H9 (cell line): ENCODE data around the gene SYT17. TPM values are rescaled to one million over a fixed set of nuclear protein-coding genes. Genes with fewer than 3 reads are reported as not detected.

Source experiments
- DNase-seq: peaks from one replicate; pipeline ENCODE4 v3.0.0-alpha.2; 2017
- H2AFZ ChIP-seq: one replicate; pipeline ENCODE4 v1.6.1; 2013; ENCODE audit warnings: mild to moderate bottlenecking, low read length, control low read depth, moderate library complexity
- H2AK5ac ChIP-seq: 2 replicates; pipeline ENCODE4 v1.6.1; 2013; ENCODE audit warnings: low read length, control low read depth, mixed read lengths; ENCODE audit not compliant: insufficient read length
- H2BK120ac ChIP-seq: one replicate; pipeline ENCODE4 v1.6.1; 2013; ENCODE audit warnings: low read depth, mild to moderate bottlenecking, low read length, control low read depth, inconsistent platforms; ENCODE audit not compliant: poor library complexity, severe bottlenecking
- H2BK12ac ChIP-seq: 2 replicates; pipeline ENCODE4 v1.6.1; 2013; ENCODE audit warnings: low read length, control low read depth, mixed read lengths, low read depth; ENCODE audit not compliant: insufficient read length
- H2BK15ac ChIP-seq: 2 replicates; pipeline ENCODE4 v1.6.1; 2013; ENCODE audit warnings: low read depth, low read length, control low read depth
- H2BK20ac ChIP-seq: one replicate; pipeline ENCODE4 v1.6.1; 2013; ENCODE audit warnings: low read depth, mild to moderate bottlenecking, low read length, control low read depth, inconsistent platforms; ENCODE audit not compliant: poor library complexity, severe bottlenecking
- H2BK5ac ChIP-seq: 2 replicates; pipeline ENCODE4 v1.6.1; 2013; ENCODE audit warnings: low read length, control low read depth, mixed read lengths; ENCODE audit not compliant: insufficient read length
- H3K14ac ChIP-seq: 2 replicates; pipeline ENCODE4 v1.6.1; 2013; ENCODE audit warnings: low read length, control low read depth; ENCODE audit not compliant: insufficient read depth
- H3K18ac ChIP-seq: 2 replicates; pipeline ENCODE4 v1.6.1; 2013; ENCODE audit warnings: low read depth, mild to moderate bottlenecking, mixed read lengths, low read length, control low read depth; ENCODE audit not compliant: insufficient read length
- H3K23ac ChIP-seq: 2 replicates; pipeline ENCODE4 v1.6.1; 2013; ENCODE audit warnings: low read length, control low read depth, mixed read lengths, low read depth; ENCODE audit not compliant: insufficient read length
- H3K23me2 ChIP-seq: 2 replicates; pipeline ENCODE4 v1.6.1; 2013; ENCODE audit warnings: low read depth, mild to moderate bottlenecking, mixed read lengths, low read length, control low read depth; ENCODE audit not compliant: insufficient read length, poor library complexity, severe bottlenecking
- H3K27ac ChIP-seq: 2 replicates; pipeline ENCODE4 v1.5.1; 2013; ENCODE audit warnings: low read length, control low read depth, mixed read lengths, low read depth; ENCODE audit not compliant: insufficient read length
- H3K27me3 ChIP-seq: 2 replicates; pipeline ENCODE4 v1.6.1; 2013; ENCODE audit warnings: low read length, control low read depth, inconsistent platforms; ENCODE audit not compliant: insufficient read depth
- H3K4ac ChIP-seq: 2 replicates; pipeline ENCODE4 v1.6.1; 2013; ENCODE audit warnings: low read depth, mild to moderate bottlenecking, control low read depth, inconsistent platforms, low read length, moderate library complexity
- H3K4me1 ChIP-seq: 2 replicates; pipeline ENCODE4 v1.6.1; 2013; ENCODE audit warnings: low read length, control low read depth, inconsistent platforms; ENCODE audit not compliant: insufficient read depth
- H3K4me2 ChIP-seq: 2 replicates; pipeline ENCODE4 v1.6.1; 2013; ENCODE audit warnings: low read length, control low read depth, mixed read lengths; ENCODE audit not compliant: insufficient read length, insufficient read depth
- H3K56ac ChIP-seq: 2 replicates; pipeline ENCODE4 v1.6.1; 2013; ENCODE audit warnings: low read depth, mild to moderate bottlenecking, mixed read lengths, low read length, control low read depth; ENCODE audit not compliant: insufficient read length
- H3K79me1 ChIP-seq: 2 replicates; pipeline ENCODE4 v1.6.1; 2013; ENCODE audit warnings: low read depth, mild to moderate bottlenecking, moderate library complexity, low read length, control low read depth, inconsistent platforms; ENCODE audit not compliant: insufficient read depth, poor library complexity, severe bottlenecking
- H3K79me2 ChIP-seq: 2 replicates; pipeline ENCODE4 v1.6.1; 2013; ENCODE audit warnings: low read length, control low read depth, inconsistent platforms; ENCODE audit not compliant: insufficient read depth
- H3K9ac ChIP-seq: 2 replicates; pipeline ENCODE4 v1.6.1; 2013; ENCODE audit warnings: low read length, control low read depth, mixed read lengths; ENCODE audit not compliant: insufficient read length; ENCODE audit errors: extremely low read depth
- H3K9me3 ChIP-seq: one replicate; pipeline ENCODE4 v1.6.1; 2013; ENCODE audit warnings: low read depth, low read length, inconsistent platforms; ENCODE audit not compliant: control insufficient read depth
- H3T11ph ChIP-seq: one replicate; pipeline ENCODE4 v1.6.1; 2013; ENCODE audit warnings: mild to moderate bottlenecking, low read length, control low read depth, inconsistent platforms
- H4K20me1 ChIP-seq: one replicate; pipeline ENCODE4 v1.6.1; 2013; ENCODE audit not compliant: control insufficient read depth, insufficient read length, insufficient read depth
- H4K5ac ChIP-seq: 2 replicates; pipeline ENCODE4 v1.6.1; 2013; ENCODE audit warnings: low read depth, mild to moderate bottlenecking, mixed read lengths, low read length, control low read depth; ENCODE audit not compliant: insufficient read length
- H4K8ac ChIP-seq: replicated peaks from 2 replicates; pipeline ENCODE4 v1.6.1; 2013; ENCODE audit warnings: low read length, control low read depth, mixed read lengths, low read depth; ENCODE audit not compliant: insufficient read length
- H4K91ac ChIP-seq: 2 replicates; pipeline ENCODE4 v1.6.1; 2013; ENCODE audit warnings: low read depth, mild to moderate bottlenecking, moderate library complexity, mixed read lengths, low read length, control low read depth; ENCODE audit not compliant: insufficient read length
- H3K27ac Mint-ChIP-seq, 3 experiments: 2 replicates in 2 of 3; 3 replicates in 1 of 3; pipeline ENCODE4 v1.8.0; 2020 to 2021; ENCODE audit warnings: mixed read lengths in 3 of 3, mild to moderate bottlenecking in 1 of 3, moderate library complexity in 1 of 3
- H3K27me3 Mint-ChIP-seq: 2 replicates; pipeline ENCODE4 v1.8.0; 2021; ENCODE audit warnings: low read depth, mild to moderate bottlenecking, moderate library complexity, mixed read lengths
- H3K36me3 Mint-ChIP-seq, 3 experiments: 2 replicates in 2 of 3; 3 replicates in 1 of 3; pipeline ENCODE4 v1.8.0; 2020 to 2021; ENCODE audit warnings: low read depth in 3 of 3, mixed read lengths in 3 of 3; ENCODE audit not compliant: insufficient read depth in 1 of 3
- H3K4me1 Mint-ChIP-seq, 2 experiments: 2 replicates each; pipeline ENCODE4 v1.8.0; 2020; ENCODE audit warnings: mixed read lengths in 2 of 2
- H3K4me3 Mint-ChIP-seq, 2 experiments: 2 replicates in 1 of 2; 3 replicates in 1 of 2; pipeline ENCODE4 v1.8.0; 2020 to 2021; ENCODE audit warnings: mild to moderate bottlenecking in 2 of 2, mixed read lengths in 2 of 2, moderate library complexity in 1 of 2
- H3K9me3 Mint-ChIP-seq, 2 experiments: 2 replicates in 1 of 2; 3 replicates in 1 of 2; pipeline ENCODE4 v1.8.0; 2020; ENCODE audit warnings: mild to moderate bottlenecking in 2 of 2, mixed read lengths in 2 of 2, moderate library complexity in 1 of 2
- WGBS: extraction: QIAGEN DNeasy Blood & Tissue Kit; methylation state at CpG from one replicate; pipeline ENCODE4 v1.1.7; 2013; ENCODE audit warnings: missing lambda C conversion rate, low lambda C conversion rate, mixed read lengths; ENCODE audit not compliant: insufficient read length; ENCODE audit errors: extremely low coverage; 5-methylcytosine and 5-hydroxymethylcytosine counted together
- total RNA-seq: library from RNA; stranded (reverse); gene quantifications from 2 replicates; pipeline ENCODE4 v1.2.1, GENCODE V29; 2021
- TF ChIP-seq, protein P1 (sequence below): fragments of 200-600 bp; sonication (generic); conservative IDR thresholded peaks from 3 replicates; pipeline ENCODE4 v1.8.0; 2021; ENCODE audit warnings: antibody characterized with exemption, mild to moderate bottlenecking

Gene SYT17
- total RNA-seq, 1 experiment from 2014 or later: 3.0 TPM

DNA sequence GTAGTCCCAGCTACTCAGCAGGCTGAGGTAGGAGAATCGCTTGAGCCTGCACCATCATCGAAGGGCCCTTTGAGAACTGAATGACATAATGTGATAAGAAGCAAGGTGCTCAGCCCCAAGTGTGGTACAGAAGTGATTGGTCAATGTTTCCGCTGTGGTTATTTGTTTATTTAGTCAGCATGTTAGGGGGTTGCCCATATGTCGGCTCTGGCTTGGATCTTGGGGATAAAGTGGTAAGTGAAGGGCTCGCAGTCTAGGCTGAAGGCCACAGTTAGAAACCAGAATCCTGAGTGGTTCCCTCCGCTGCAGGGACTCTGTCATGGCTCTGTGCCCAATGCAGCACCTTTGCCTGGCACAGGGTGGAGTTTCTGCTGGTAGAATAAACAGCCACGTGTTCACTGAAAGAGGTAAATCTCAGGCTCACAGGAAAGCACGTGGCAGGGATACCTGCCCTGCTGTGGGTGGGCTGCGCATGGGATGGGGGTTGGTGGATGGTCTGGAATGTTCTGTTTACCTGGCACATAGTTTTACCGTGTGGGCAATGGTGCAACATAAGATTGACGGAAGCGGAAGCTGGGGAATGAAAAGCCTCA, 35.4 kb downstream of the SYT17 start:
- Histone ChIP-seq H3K9me3 (no peaks in the 10 kb centered on the region), H3K4me2 (no peak overlapping the region), H3K27ac (no peak overlapping the region), H2AFZ (no peak overlapping the region), H3K4me1 (no peaks in the 10 kb centered on the region), H2AK5ac (no peak overlapping the region), H3K79me2 (no peaks in the 10 kb centered on the region), H3T11ph (no peak overlapping the region), H2BK120ac (no peak overlapping the region), H3K23me2 (no peaks in the 10 kb centered on the region), H2BK12ac (no peak overlapping the region), H2BK5ac (no peak overlapping the region), H3K56ac (no peak overlapping the region), H3K4ac (no peak overlapping the region), H4K8ac (no peak overlapping the region), H2BK20ac (no peak overlapping the region), H3K79me1 (no peaks in the 10 kb centered on the region), H3K27me3 (no peaks in the 10 kb centered on the region), H3K23ac (no peak overlapping the region), H2BK15ac (no peak overlapping the region), H3K9ac (no peak overlapping the region), H3K14ac (no peak overlapping the region), H3K18ac (no peak overlapping the region), H4K5ac (no peak overlapping the region), H4K20me1 (no peaks in the 10 kb centered on the region), H4K91ac (no peak overlapping the region)
- H3K27me3 Mint-ChIP-seq: no peaks in the 10 kb centered on the region; the same call in 1 of the 2 replicates
- H3K4me1 Mint-ChIP-seq: peaks cover 12 to 24% of the 10 kb centered on the region in 2 experiments
- H3K4me3 Mint-ChIP-seq: no peak overlapping the region
- TF ChIP-seq, protein P1, sequence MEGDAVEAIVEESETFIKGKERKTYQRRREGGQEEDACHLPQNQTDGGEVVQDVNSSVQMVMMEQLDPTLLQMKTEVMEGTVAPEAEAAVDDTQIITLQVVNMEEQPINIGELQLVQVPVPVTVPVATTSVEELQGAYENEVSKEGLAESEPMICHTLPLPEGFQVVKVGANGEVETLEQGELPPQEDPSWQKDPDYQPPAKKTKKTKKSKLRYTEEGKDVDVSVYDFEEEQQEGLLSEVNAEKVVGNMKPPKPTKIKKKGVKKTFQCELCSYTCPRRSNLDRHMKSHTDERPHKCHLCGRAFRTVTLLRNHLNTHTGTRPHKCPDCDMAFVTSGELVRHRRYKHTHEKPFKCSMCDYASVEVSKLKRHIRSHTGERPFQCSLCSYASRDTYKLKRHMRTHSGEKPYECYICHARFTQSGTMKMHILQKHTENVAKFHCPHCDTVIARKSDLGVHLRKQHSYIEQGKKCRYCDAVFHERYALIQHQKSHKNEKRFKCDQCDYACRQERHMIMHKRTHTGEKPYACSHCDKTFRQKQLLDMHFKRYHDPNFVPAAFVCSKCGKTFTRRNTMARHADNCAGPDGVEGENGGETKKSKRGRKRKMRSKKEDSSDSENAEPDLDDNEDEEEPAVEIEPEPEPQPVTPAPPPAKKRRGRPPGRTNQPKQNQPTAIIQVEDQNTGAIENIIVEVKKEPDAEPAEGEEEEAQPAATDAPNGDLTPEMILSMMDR: no peak
- H3K9me3 Mint-ChIP-seq: peaks cover 0 to 7% of the 10 kb centered on the region in 2 experiments; a peak in 3 of 5 replicates
- peak overlapping the region in 1 of 3 experiments; percentile 37; a peak in 1 of 7 replicates for H3K27ac Mint-ChIP-seq
- whole genome bisulfite sequencing: no CpG with 5 or more reads among the region's 12 CpGs
- no peak for DNase-seq
- peaks cover 0 to 2% (median 0%) of the 10 kb centered on the region in 3 experiments; a peak in 2 of 7 replicates for H3K36me3 Mint-ChIP-seq
